K562 (cell line): ENCODE data around the gene NEUROG1. TPM values are rescaled to one million over a fixed set of nuclear protein-coding genes. Genes with fewer than 3 reads are reported as not detected.

Experiments used
- ATAC-seq: fragments of 200-7000 bp; cut with Tn5 transposase; 3 replicates; pipeline ENCODE4 v1.9.1; 2020; ENCODE audit warnings: moderate library complexity
- BruUV-seq: library from RNA; stranded (reverse); fragments of 400-500 nt; replicated peaks from 2 replicates; lab custom pipeline; 2021; lab: Mats Ljungman, UMichigan
- CTCF ChIA-PET: fragments of 300-600 bp; formaldehyde crosslinking; extraction: SDS; loops from one replicate; lab custom pipeline; 2021; ENCODE audit warnings: low intra/inter-chr PET ratio; lab: Yijun Ruan, JAX
- POLR2A ChIA-PET: fragments of 300-600, 350-650 bp; sonication (Branson Sonifier 250); formaldehyde crosslinking; extraction: SDS; loops from one replicate; lab custom pipeline; 2021; ENCODE audit warnings: antibody characterized with exemption, inconsistent platforms; lab: Yijun Ruan, JAX
- DNase-seq, 4 experiments: peaks; one replicate each; pipeline versions ENCODE4 v3.0.0 to v3.0.0-alpha.2; 2011 to 2018; ENCODE audit warnings: low spot score in 3 of 4, mixed read lengths in 3 of 4; ENCODE audit errors: extremely low read depth in 1 of 4
- FAIRE-seq: peaks from 2 replicates; lab custom pipeline; 2011; peaks lifted over from hg19 to GRCh38; lab: Jason Lieb, UNC
- H2AFZ ChIP-seq: 2 replicates; pipeline ENCODE4 v1.6.0; 2011; ENCODE audit warnings: low read depth, low read length, control low read depth, inconsistent platforms
- H3K27ac ChIP-seq: fragments of 200-600 bp; 3 replicates; pipeline ENCODE4 v1.8.0; 2011; ENCODE audit warnings: low read depth, mild to moderate bottlenecking, control low read depth, inconsistent platforms, low read length, moderate library complexity, mixed read lengths; ENCODE audit errors: extremely low read depth
- H3K27me3 ChIP-seq, 2 experiments: fragments of 300-600 bp in 1 of 2; 2 replicates in 1 of 2; 3 replicates in 1 of 2; pipeline versions ENCODE4 v1.6.0 to v1.8.0; 2011; ENCODE audit warnings: inconsistent platforms in 2 of 2, low read length in 2 of 2, mild to moderate bottlenecking in 1 of 2, mixed read lengths in 1 of 2, moderate library complexity in 1 of 2; ENCODE audit not compliant: control insufficient read depth in 2 of 2, insufficient read depth in 2 of 2
- H3K36me3 ChIP-seq: fragments of 300-600 bp; 3 replicates; pipeline ENCODE4 v1.8.0; 2011; ENCODE audit warnings: mild to moderate bottlenecking, low read length, inconsistent platforms; ENCODE audit not compliant: control insufficient read depth, insufficient read depth
- H3K4me1 ChIP-seq, 2 experiments: fragments of 200-600 bp in 1 of 2; replicated peaks in 1 of 2; 2 replicates in 1 of 2; 3 replicates in 1 of 2; pipeline versions ENCODE4 v1.5.1 to v1.8.0; 2011; ENCODE audit warnings: inconsistent platforms in 2 of 2, low read length in 2 of 2, mild to moderate bottlenecking in 1 of 2, mixed read lengths in 1 of 2, moderate library complexity in 1 of 2; ENCODE audit not compliant: control insufficient read depth in 2 of 2, insufficient read depth in 2 of 2
- H3K4me2 ChIP-seq: 2 replicates; pipeline ENCODE4 v1.6.1; 2011; ENCODE audit warnings: low read length, control low read depth, inconsistent platforms, mixed read lengths; ENCODE audit not compliant: insufficient read depth
- H3K4me3 ChIP-seq: fragments of 200-600 bp; sonication (generic), shearing (Covaris generic); 2 replicates; pipeline ENCODE4 v1.5.1; 2016; ENCODE audit warnings: control low read depth, inconsistent platforms
- H3K79me2 ChIP-seq: fragments of 200-600 bp; 3 replicates; pipeline ENCODE4 v1.8.0; 2011; ENCODE audit warnings: low read length, inconsistent platforms; ENCODE audit not compliant: control insufficient read depth, insufficient read depth
- H3K9ac ChIP-seq, 2 experiments: 2 replicates each; pipeline versions ENCODE4 v1.6.0 to v1.6.1; 2011; ENCODE audit warnings: low read depth in 2 of 2, low read length in 2 of 2, control low read depth in 1 of 2, inconsistent platforms in 1 of 2, mild to moderate bottlenecking in 1 of 2, mixed read lengths in 1 of 2; ENCODE audit not compliant: insufficient read depth in 1 of 2
- H3K9me1 ChIP-seq: one replicate; pipeline ENCODE4 v1.6.0; 2011; ENCODE audit warnings: inconsistent platforms, mild to moderate bottlenecking, low read length, moderate library complexity; ENCODE audit not compliant: control insufficient read depth, insufficient read depth
- H3K9me3 ChIP-seq: replicated peaks from 2 replicates; pipeline ENCODE4 v1.5.1; 2011; ENCODE audit warnings: low read depth, low read length, inconsistent platforms; ENCODE audit not compliant: control insufficient read depth, insufficient read depth
- H4K20me1 ChIP-seq: replicated peaks from 2 replicates; pipeline ENCODE4 v1.6.1; 2011; ENCODE audit warnings: low read length, inconsistent platforms, mixed read lengths; ENCODE audit not compliant: control insufficient read depth, insufficient read depth
- ASH1L ChIP-seq: fragments of 450-650 bp; IDR thresholded peaks from 2 replicates; pipeline ENCODE4 v1.6.1; 2018; ENCODE audit warnings: borderline replicate concordance, mild to moderate bottlenecking, low read depth; ENCODE audit not compliant: partially characterized antibody
- NFIC ChIP-seq: fragments of 450-650 bp; IDR thresholded peaks from 2 replicates; pipeline ENCODE4 v1.6.1; 2017; ENCODE audit warnings: mild to moderate bottlenecking, inconsistent platforms
- SMARCB1 ChIP-seq: IDR thresholded peaks from 2 replicates; pipeline ENCODE4 v1.6.1; 2011; ENCODE audit warnings: improper control_type of control experiment, low read depth; ENCODE audit not compliant: insufficient read length
- SMARCC2 ChIP-seq: fragments of 450-650 bp; IDR thresholded peaks from 2 replicates; pipeline ENCODE4 v1.6.1; 2017; ENCODE audit warnings: antibody characterized with exemption, moderate library complexity, mild to moderate bottlenecking, low read depth
- ZNF143 ChIP-seq: sonication (generic); formaldehyde crosslinking; IDR thresholded peaks from 2 replicates; pipeline ENCODE4 v1.9.0; 2022; ENCODE audit warnings: mild to moderate bottlenecking, missing genetic modification reagents
- ZNF224 ChIP-seq: sonication (generic); formaldehyde crosslinking; IDR thresholded peaks from 2 replicates; pipeline ENCODE4 v1.8.0; 2022; ENCODE audit warnings: mild to moderate bottlenecking, missing genetic modification reagents
- WGBS: fragments of 100-300 bp; shearing (Covaris generic); methylation state at CpG from one replicate; pipeline ENCODE4 v1.1.6; 2016; ENCODE audit warnings: low coverage, mixed read lengths; ENCODE audit not compliant: insufficient coverage; ENCODE audit errors: missing lambda C conversion rate; 5-methylcytosine and 5-hydroxymethylcytosine counted together
- in situ Hi-C: fragments of 300-500 bp; cut with MboI; formaldehyde crosslinking; loops from 4 replicates; pipeline ENCODE4 v1.15.0; 2018; ENCODE audit warnings: inconsistent platforms, mixed read lengths
- intact Hi-C: fragments of 100-400 bp; cut with micrococcal nuclease; formaldehyde crosslinking; loops from 2 replicates; pipeline ENCODE4 v1.14.2; 2022
- polyA plus RNA-seq, 8 experiments: library from polyadenylated mRNA; depleted of rRNA in 4 of 8; stranded (reverse) in 5 of 8; unstranded in 3 of 8; fragments of >200 nt; fragmentation: Nextera tagmentation in 2 of 8; fragmentation: Illumina TruSeq in 1 of 8; extraction: Ambion mirVana in 2 of 8; extraction: Trizol in 1 of 8; gene quantifications; 2 replicates each; pipeline versions ENCODE4 v1.2.1 to v1.2.3, GENCODE V29; 2011 to 2014; ENCODE audit warnings: inconsistent platforms in 1 of 8, missing spikeins in 1 of 8
- total RNA-seq, 7 experiments: library from RNA; depleted of rRNA in 6 of 7; stranded (reverse); fragments of >200 nt in 6 of 7; fragmentation: Illumina TruSeq in 2 of 7; extraction: Trizol in 2 of 7; gene quantifications; 2 replicates each; pipeline versions ENCODE4 v1.2.1 to v1.2.3, GENCODE V29; 2011 to 2021; ENCODE audit warnings: low replicate concordance in 1 of 7
- TF ChIP-seq, protein P1 (sequence below): sonication (generic); formaldehyde crosslinking; IDR thresholded peaks from 2 replicates; pipeline ENCODE4 v1.8.1; 2022; ENCODE audit warnings: missing genetic modification reagents
- TF ChIP-seq, protein P2 (sequence below): fragments of 150-350 bp; conservative IDR thresholded peaks from 2 replicates; pipeline ENCODE4 v1.6.1; 2014; ENCODE audit warnings: low read length
- TF ChIP-seq, protein P3 (sequence below): fragments of 450-650 bp; IDR thresholded peaks from 2 replicates; pipeline ENCODE4 v1.6.1; 2016; ENCODE audit warnings: mild to moderate bottlenecking

Gene NEUROG1
- total and polyA plus RNA-seq, 9 of the 15 experiments (the other 6 are each of a cell fraction or from before 2014, with no cell fraction given) = not detected

DNA sequence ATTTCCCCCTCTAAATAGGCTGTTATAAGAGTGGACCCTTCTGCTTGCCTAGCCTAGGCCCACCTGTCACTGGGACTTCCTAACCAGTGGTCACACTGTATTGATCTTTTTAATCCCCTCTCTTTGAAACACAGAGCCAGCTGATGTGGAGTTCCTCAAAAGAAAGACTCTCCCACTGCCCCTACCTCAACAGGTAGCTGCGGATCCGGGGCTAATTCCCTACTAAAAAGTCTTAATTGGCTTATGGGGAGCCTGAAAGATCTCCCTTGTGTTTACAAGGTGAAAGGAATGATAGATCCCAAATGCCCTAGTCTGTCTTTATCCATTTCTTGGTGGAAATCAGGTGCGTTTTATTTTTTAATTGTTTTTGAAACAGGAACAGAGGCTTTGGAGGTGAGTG, 2.0 kb downstream of the NEUROG1 start:
- no TSS peak for BruUV-seq
- Histone ChIP-seq H3K9ac (no peak overlapping the region), H3K9me1 (no peaks in the 10 kb centered on the region), H3K27ac (no peak overlapping the region), H3K4me3 (no peak overlapping the region), H3K9me3 (no peaks in the 10 kb centered on the region), H2AFZ (no peak overlapping the region), H3K4me2 (no peak overlapping the region), H3K36me3 (no peaks in the 10 kb centered on the region), H3K79me2 (no peaks in the 10 kb centered on the region), H3K4me1 (no peaks in the 10 kb centered on the region; a peak in 1 of 5 replicates), H3K27me3 (peaks cover 0 to 3% of the 10 kb centered on the region in 2 experiments; a peak in 1 of 5 replicates), H4K20me1 (no peaks in the 10 kb centered on the region)
- no peak for DNase-seq
- TF ChIP-seq SMARCC2 (no peak), SMARCB1 (no peak), ASH1L (no peak), ZNF143 (CRISPR knock-in tag) (no peak), ZNF224 (CRISPR knock-in tag) (no peak), NFIC (no peak)
- TF ChIP-seq, protein P1, sequence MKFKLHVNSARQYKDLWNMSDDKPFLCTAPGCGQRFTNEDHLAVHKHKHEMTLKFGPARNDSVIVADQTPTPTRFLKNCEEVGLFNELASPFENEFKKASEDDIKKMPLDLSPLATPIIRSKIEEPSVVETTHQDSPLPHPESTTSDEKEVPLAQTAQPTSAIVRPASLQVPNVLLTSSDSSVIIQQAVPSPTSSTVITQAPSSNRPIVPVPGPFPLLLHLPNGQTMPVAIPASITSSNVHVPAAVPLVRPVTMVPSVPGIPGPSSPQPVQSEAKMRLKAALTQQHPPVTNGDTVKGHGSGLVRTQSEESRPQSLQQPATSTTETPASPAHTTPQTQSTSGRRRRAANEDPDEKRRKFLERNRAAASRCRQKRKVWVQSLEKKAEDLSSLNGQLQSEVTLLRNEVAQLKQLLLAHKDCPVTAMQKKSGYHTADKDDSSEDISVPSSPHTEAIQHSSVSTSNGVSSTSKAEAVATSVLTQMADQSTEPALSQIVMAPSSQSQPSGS (CRISPR knock-in tag) = no peak
- TF ChIP-seq, protein P2, sequence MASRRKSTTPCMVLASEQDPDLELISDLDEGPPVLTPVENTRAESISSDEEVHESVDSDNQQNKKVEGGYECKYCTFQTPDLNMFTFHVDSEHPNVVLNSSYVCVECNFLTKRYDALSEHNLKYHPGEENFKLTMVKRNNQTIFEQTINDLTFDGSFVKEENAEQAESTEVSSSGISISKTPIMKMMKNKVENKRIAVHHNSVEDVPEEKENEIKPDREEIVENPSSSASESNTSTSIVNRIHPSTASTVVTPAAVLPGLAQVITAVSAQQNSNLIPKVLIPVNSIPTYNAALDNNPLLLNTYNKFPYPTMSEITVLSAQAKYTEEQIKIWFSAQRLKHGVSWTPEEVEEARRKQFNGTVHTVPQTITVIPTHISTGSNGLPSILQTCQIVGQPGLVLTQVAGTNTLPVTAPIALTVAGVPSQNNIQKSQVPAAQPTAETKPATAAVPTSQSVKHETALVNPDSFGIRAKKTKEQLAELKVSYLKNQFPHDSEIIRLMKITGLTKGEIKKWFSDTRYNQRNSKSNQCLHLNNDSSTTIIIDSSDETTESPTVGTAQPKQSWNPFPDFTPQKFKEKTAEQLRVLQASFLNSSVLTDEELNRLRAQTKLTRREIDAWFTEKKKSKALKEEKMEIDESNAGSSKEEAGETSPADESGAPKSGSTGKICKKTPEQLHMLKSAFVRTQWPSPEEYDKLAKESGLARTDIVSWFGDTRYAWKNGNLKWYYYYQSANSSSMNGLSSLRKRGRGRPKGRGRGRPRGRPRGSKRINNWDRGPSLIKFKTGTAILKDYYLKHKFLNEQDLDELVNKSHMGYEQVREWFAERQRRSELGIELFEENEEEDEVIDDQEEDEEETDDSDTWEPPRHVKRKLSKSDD = no peak
- TF ChIP-seq, protein P3, sequence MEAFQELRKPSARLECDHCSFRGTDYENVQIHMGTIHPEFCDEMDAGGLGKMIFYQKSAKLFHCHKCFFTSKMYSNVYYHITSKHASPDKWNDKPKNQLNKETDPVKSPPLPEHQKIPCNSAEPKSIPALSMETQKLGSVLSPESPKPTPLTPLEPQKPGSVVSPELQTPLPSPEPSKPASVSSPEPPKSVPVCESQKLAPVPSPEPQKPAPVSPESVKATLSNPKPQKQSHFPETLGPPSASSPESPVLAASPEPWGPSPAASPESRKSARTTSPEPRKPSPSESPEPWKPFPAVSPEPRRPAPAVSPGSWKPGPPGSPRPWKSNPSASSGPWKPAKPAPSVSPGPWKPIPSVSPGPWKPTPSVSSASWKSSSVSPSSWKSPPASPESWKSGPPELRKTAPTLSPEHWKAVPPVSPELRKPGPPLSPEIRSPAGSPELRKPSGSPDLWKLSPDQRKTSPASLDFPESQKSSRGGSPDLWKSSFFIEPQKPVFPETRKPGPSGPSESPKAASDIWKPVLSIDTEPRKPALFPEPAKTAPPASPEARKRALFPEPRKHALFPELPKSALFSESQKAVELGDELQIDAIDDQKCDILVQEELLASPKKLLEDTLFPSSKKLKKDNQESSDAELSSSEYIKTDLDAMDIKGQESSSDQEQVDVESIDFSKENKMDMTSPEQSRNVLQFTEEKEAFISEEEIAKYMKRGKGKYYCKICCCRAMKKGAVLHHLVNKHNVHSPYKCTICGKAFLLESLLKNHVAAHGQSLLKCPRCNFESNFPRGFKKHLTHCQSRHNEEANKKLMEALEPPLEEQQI = no peak
- POLR2A ChIA-PET = no interaction called here
- in situ Hi-C loops (no loop called here), intact Hi-C loops (no loop called here)
- WGBS = 4% methylated on average over 3 of the region's 3 CpGs
- CTCF ChIA-PET = interaction anchor here (0.5 kb wide), 1 partner anchor 20 kb away, joined by 3 read pairs; no protein-coding TSS in a partner anchor
- no peak for FAIRE-seq
- ATAC-seq = no peak
